Transverse colon (tissue), 3 donors: Measurements from ENCODE around the gene ZFP92.

Source experiments
- CTCF ChIP-seq, 5 experiments: fragments of 200-600 bp in 3 of 5; fragments of 450-650 bp in 2 of 5; sonication (generic) in 3 of 5; IDR thresholded peaks; 1 replicate in 2 of 5; 2 replicates in 3 of 5; pipeline ENCODE4 v1.5.1; 2016 to 2017; ENCODE audit warnings: antibody characterized with exemption in 5 of 5, inconsistent platforms in 3 of 5, mild to moderate bottlenecking in 2 of 5, moderate library complexity in 1 of 5
- POLR2A ChIP-seq: fragments of 450-650 bp; IDR thresholded peaks from one replicate; pipeline ENCODE4 v1.6.1; 2016; ENCODE audit warnings: antibody characterized with exemption, mild to moderate bottlenecking, moderate library complexity

- TF ChIP-seq POLR2A: no peak
- no peak for TF ChIP-seq CTCF (IDR thresholded peaks at IDR 0.05)
Measured at GRCh38 chrX:153408221-153408721, 3.0 kb upstream of the ZFP92 start.
